HEK293T (cell line): ENCODE data around the gene DNLZ.

Experiments
- ELF4 ChIP-seq: fragments of 450-650 bp; IDR thresholded peaks from 2 replicates; pipeline ENCODE4 v1.6.1; 2017; ENCODE audit warnings: antibody characterized with exemption
- FOXA1 ChIP-seq: fragments of 450-650 bp; IDR thresholded peaks from 2 replicates; pipeline ENCODE4 v1.6.1; 2016; ENCODE audit warnings: mild to moderate bottlenecking
- L3MBTL2 ChIP-seq: fragments of 450-650 bp; conservative IDR thresholded peaks from 2 replicates; pipeline ENCODE4 v1.6.1; 2016; ENCODE audit warnings: mild to moderate bottlenecking
- NFRKB ChIP-seq: fragments of 450-650 bp; IDR thresholded peaks from 2 replicates; pipeline ENCODE4 v1.6.1; 2016; ENCODE audit warnings: mild to moderate bottlenecking, moderate library complexity
- TARDBP ChIP-seq: fragments of 450-650 bp; IDR thresholded peaks from 2 replicates; pipeline ENCODE4 v1.6.1; 2016

DNA sequence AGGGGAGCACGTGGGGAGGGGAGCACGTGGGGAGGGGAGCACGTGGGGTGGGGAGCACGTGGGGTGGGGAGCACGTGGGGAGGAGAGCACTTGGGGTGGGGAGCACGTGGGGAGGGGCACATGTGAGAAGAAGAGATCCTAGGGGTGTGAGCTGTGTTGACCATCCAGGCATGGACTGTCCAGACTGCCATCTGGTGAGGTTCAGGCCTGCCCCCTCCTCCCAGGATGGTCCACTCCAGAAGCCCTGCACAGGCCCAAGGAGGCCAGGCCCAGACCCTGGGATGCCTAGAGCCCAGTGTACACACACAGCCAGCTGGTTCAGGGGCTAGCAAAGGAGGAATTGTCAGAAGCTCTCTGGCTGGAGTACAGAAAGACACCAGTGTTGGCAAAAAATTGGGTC, 34.1 kb upstream of the DNLZ start:
- TF ChIP-seq NFRKB (no peak), ELF4 (no peak), TARDBP (no peak), FOXA1 (no peak), L3MBTL2 (no peak)
